ENCODE data around the gene ATG7.

GRCh38 chr3:11289864-11290263 is 17.7 kb downstream of the ATG7 start:
- TF ChIP-seq POLR2A (IDR thresholded peaks at IDR 0.05) (no peak), CTCF (IDR thresholded peaks at IDR 0.05) (no peak)

Data from heart left ventricle (tissue), 13 donors.